ENCODE results near the gene CRIP3. TPM values are rescaled to one million over a fixed set of nuclear protein-coding genes. Genes with fewer than 3 reads are reported as not detected.

CRIP3 gene
- total RNA-seq, 4 donors from 2014 or later: 0.38 to 0.72 (median 0.41) TPM; not detected in 1

GRCh38 chr6:43331891-43332290 lies 23.3 kb upstream of the CRIP3 start:
- intact Hi-C loops (cut with DNase I): no loop called here
- 59 to 61% methylated on average over 4 of the region's 4 CpGs for WGBS, 2 donors
- H3K4me1 ChIP-seq: peaks cover 0 to 5% (median 0%) of the 10 kb centered on the region in 3 donors
- H3K27ac ChIP-seq: no peak overlapping the region
- no peaks in the 10 kb centered on the region for H3K27me3 ChIP-seq
- peaks cover 0 to 13% (median 0%) of the 10 kb centered on the region in 3 donors for H3K36me3 ChIP-seq
- H3K4me3 ChIP-seq: no peak overlapping the region
- TF ChIP-seq CTCF (IDR thresholded peaks at IDR 0.05) (no peak), POLR2A (IDR thresholded peaks at IDR 0.05) (no peak)
- no peak for DNase-seq
- H3K9me3 ChIP-seq: no peaks in the 10 kb centered on the region

GRCh38 chr6:43331470-43331869 lies 22.8 kb upstream of the CRIP3 start:
- 69 to 88% methylated on average over 1 of the region's 1 CpG for WGBS, 2 donors
- no peak overlapping the region for H3K27ac ChIP-seq
- H3K4me3 ChIP-seq: no peak overlapping the region
- no peak for DNase-seq
- H3K9me3 ChIP-seq: no peaks in the 10 kb centered on the region
- TF ChIP-seq POLR2A (IDR thresholded peaks at IDR 0.05): no peak
- TF ChIP-seq CTCF (IDR thresholded peaks at IDR 0.05): no peak
- intact Hi-C loops (cut with DNase I): no loop called here
- no peaks in the 10 kb centered on the region for H3K27me3 ChIP-seq
- peaks cover 0 to 5% (median 0%) of the 10 kb centered on the region in 3 donors for H3K4me1 ChIP-seq
- peaks cover 0 to 13% (median 0%) of the 10 kb centered on the region in 3 donors for H3K36me3 ChIP-seq

- H3K4me3 ChIP-seq: no peak overlapping the region
- H3K4me1 ChIP-seq: no peaks in the 10 kb centered on the region
- 13 to 42% methylated on average over 1 of the region's 1 CpG for WGBS, 2 donors
- TF ChIP-seq CTCF (IDR thresholded peaks at IDR 0.05) (no peak), POLR2A (IDR thresholded peaks at IDR 0.05) (no peak)
- peaks cover 0 to 9% (median 0%) of the 10 kb centered on the region in 3 donors for H3K36me3 ChIP-seq
- DNase-seq: no peak
- intact Hi-C loops (cut with DNase I): no loop called here
- no peak overlapping the region for H3K27ac ChIP-seq
- H3K27me3 ChIP-seq: no peaks in the 10 kb centered on the region
- H3K9me3 ChIP-seq: no peaks in the 10 kb centered on the region
Measured at GRCh38 chr6:43328528-43328927, 19.9 kb upstream of the CRIP3 start.

GRCh38 chr6:43325876-43326275 lies 17.2 kb upstream of the CRIP3 start:
- no peaks in the 10 kb centered on the region for H3K4me1 ChIP-seq
- TF ChIP-seq POLR2A (IDR thresholded peaks at IDR 0.05): no peak
- no peak for TF ChIP-seq CTCF (IDR thresholded peaks at IDR 0.05)
- 47 to 57% methylated on average over 1 of the region's 1 CpG for WGBS, 2 donors
- peaks cover 0 to 9% (median 0%) of the 10 kb centered on the region in 3 donors for H3K36me3 ChIP-seq
- no peak overlapping the region for H3K4me3 ChIP-seq
- H3K27me3 ChIP-seq: no peaks in the 10 kb centered on the region
- H3K9me3 ChIP-seq: no peaks in the 10 kb centered on the region
- intact Hi-C loops (cut with DNase I): no loop called here
- no peak for DNase-seq
- H3K27ac ChIP-seq: no peak overlapping the region

- no peaks in the 10 kb centered on the region for H3K4me1 ChIP-seq
- no peak overlapping the region for H3K27ac ChIP-seq
- intact Hi-C loops (cut with DNase I): no loop called here
- TF ChIP-seq CTCF (IDR thresholded peaks at IDR 0.05): no peak
- TF ChIP-seq POLR2A (IDR thresholded peaks at IDR 0.05): no peak
- 72 to 92% methylated on average over 2 of the region's 2 CpGs for WGBS, 2 donors
- H3K36me3 ChIP-seq: no peaks in the 10 kb centered on the region
- DNase-seq: no peak
- no peaks in the 10 kb centered on the region for H3K27me3 ChIP-seq
- no peaks in the 10 kb centered on the region for H3K9me3 ChIP-seq
- H3K4me3 ChIP-seq: no peak overlapping the region
Measured at GRCh38 chr6:43318011-43318410, 9.4 kb upstream of the CRIP3 start.

All from esophagus squamous epithelium (tissue), 5 donors.